ENCODE results near the gene LTB4R2.
A peak's percentile ranks its signal among the peaks of the same experiment; 100 is the strongest.

Gene LTB4R2

DNA sequence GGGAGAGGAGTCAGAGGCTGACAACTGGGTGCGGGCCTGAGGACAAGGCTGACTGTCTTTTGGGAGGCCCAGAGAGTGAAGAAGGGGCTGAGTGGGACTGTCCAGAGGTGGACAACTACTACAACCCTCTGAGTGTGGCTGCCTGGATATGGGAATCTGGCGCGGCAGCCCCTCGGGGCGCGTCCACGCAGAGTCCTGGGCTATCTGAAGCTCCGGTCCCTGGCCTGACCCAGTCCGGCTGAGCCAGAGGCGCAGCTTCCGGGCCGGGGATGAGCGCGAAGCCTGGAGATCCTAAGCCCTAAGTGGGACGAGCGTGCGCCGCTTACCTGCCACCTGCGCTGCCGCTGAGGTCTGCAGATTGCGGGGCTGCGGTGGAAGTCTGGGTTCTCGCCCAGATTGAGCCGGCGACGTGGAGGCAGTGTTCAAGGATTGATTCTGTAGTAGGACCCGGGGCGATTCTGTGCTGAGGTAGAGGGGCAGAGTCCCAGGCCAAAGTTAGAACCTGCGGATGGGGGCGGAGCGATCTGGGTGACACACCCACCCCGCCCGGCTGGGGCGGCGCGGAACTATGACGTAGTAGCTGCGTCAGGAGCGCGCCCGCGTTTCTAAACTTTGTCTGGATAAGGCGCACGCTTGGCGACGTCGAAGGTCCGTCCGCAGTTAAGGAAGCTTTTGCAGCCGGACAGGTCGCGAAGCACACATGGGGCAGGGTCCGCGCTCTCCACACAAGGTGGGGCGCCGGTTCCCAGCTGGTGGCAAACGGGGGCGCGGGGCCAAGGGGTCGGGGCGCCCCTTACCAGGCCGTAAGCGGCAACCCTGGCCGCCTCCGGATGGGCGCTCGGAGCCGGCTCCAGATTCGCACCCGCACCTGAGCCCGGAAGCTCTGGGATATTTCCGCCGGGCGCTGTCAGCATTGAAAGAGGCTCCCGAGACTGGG is 10.4 kb upstream of the LTB4R2 start, which contains the start of the genes DHRS1 and NOP9:
Gene DHRS1, minus strand, starts transcription at position 526 of the 937 bp plus-strand sequence. CDS start 674 bp downstream, outside the sequence.
Gene NOP9, plus strand, starts transcription at position 596 of the 937 bp plus-strand sequence. Its CDS starts 105 bp downstream, at position 701.
- DNase-seq = peak; percentile 70 to 94

DNA sequence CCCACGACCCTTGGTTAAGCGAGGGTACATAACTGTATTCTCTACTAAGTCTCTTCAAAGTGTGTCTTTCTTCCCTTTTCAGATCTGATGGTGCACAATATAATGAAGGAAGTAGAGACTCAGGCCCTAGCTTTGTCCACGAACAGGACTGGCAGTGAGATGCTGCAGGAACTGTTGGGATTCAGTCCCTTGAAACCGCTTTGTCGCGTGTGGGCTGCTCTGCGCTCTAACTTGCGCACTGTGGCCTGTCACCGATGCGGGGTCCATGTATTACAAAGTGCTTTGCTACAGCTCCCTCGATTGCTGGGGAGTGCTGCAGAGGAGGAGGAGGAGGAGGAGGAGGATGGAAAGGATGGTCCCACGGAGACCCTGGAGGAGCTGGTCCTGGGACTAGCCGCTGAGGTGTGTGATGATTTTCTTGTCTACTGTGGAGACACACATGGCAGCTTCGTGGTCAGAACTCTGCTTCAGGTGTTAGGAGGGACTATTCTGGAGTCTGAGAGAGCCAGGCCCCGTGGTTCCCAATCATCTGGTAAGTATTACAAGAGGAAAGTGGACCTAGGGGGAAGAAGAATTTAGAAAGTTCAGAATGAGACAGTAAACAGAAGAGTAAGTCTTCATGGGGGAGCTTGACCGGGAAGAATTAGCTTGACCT is 9.5 kb upstream of the LTB4R2 start:
- DNase-seq = no peak

DNA sequence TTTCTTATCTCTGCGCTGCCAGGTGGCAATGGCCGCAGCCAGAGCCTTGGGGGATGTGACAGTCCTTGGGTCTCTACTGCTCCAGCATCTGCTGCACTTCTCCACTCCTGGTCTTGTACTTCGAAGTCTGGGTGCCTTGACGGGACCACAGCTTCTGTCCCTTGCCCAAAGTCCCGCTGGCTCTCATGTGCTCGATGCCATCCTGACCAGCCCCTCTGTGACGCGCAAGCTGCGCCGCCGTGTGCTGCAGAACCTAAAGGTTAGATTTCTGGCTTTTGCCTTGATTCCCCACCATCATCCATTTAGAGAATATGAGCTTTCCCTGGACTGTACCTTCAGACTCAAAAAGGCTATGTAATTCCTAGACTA is 5.9 kb upstream of the LTB4R2 start:
- no peak for DNase-seq

DNA sequence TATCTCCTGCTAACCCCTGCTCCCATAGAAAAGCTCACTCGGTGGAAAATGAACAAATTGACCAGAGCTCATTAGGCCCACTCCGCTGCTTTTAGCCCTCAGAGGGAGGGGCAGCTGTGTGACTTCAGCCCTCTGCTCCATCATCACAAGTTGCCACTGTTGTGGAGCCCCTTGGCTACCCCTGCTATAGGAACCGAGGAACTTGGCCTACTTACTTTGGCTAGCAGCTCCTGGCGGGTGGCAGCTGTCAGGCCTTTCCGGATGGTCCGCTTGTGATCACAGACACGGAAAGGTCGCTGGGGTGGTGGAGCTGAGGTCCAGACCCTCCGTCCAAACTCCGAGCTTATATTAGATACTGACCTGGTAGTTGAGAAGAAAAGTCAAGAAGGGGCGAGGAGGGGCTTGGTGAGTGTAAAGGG is 2.8 kb upstream of the LTB4R2 start:
- no peak for DNase-seq

DNA sequence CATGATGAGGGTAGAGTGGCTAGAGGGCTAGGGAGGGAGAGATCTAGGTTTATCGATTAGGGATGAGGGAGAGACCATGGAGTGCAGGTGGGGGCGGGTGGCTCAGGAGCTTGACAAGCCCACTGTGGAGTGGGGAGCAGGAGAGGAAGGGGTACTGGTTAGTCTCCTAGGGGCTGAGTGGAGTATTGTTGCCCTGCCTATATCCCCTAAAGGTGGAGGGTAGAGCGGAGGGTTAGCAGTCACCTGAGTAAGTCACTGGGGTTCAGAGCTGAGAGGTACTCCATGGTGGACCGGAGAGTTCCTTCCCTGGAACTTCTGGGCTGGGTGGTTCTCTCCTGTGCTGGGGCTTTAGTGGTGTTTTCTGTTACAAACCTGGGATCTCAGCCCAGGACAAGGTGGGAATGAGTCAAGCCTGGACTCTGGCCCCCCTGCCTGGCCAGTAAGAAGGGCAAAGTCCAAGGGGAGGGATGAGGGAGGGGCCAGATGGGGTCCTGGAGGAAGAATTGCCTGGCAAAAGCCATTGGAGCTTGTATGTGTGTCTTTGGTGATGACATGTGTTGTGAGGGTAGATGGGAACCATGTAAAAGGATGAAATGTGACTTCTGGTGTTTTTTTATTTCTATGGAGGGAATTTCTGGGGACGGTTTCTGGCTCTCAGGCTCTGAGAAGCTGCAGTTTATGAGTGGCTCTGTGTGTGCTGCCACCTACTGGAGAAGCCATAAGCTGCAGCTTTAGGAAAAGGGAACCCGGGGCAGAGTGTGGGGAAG is 2.2 kb upstream of the LTB4R2 start, which contains the start of gene CIDEB:
Gene CIDEB, minus strand, starts transcription at position 403 of the 767 bp plus-strand sequence. Its CDS starts 119 bp downstream, at position 284.
- DNase-seq = peak; percentile 42 to 63

DNA sequence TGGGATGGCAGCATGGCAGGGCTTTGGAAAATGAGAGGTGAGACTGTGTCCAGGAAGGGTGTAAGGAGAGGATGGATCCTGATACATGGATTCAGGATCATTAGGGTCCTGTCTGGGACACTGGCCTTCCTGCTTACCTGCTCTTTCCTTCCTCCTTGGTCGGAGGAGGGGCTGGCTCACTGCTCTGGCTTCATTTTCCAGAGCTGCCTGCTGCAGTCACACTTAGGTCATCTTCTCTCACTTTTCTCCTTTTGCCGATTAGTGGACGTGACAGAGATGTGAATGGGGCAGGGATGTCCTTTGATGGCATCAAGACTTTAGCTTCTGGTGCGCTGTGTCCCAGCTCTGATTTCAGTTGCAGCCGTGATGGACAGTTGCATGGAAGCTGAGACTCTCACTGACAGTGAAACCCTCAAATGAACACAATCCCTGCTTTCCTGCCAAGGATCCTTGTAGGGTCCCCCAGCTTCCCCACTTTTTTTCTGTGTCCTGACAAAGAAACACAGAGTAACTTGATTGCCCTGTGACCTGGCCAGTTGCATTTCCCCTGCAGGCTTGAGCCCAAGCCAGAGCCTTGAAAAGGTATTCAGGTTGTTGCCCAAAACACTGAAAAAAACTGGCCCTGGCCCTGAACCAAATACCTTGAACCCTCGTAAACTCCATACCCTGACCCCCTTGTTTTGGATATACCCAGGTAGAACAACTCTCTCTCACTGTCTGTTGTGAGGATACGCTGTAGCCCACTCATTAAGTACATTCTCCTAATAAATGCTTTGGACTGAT is 1.4 kb upstream of the LTB4R2 start:
- DNase-seq = no peak

DNA sequence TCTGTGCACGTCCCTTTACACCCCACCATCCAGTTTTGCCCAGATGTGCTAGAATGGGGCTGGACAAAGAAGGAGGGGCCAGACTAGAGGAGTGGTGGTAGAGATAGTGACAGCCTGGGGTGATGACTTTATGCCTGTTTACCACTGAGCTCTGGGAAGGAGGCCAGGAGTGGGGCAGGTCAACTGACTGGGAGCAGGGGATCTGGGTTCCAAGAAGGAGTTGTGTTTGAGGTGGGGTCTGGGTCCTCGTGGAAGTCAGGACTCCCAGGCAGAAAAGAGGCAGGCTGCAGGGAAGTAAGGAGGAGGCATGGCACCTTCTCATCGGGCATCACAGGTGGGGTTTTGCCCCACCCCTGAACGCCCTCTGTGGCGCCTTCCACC is 315 bp downstream of the LTB4R2 start:
- DNase-seq = no peak

DNA sequence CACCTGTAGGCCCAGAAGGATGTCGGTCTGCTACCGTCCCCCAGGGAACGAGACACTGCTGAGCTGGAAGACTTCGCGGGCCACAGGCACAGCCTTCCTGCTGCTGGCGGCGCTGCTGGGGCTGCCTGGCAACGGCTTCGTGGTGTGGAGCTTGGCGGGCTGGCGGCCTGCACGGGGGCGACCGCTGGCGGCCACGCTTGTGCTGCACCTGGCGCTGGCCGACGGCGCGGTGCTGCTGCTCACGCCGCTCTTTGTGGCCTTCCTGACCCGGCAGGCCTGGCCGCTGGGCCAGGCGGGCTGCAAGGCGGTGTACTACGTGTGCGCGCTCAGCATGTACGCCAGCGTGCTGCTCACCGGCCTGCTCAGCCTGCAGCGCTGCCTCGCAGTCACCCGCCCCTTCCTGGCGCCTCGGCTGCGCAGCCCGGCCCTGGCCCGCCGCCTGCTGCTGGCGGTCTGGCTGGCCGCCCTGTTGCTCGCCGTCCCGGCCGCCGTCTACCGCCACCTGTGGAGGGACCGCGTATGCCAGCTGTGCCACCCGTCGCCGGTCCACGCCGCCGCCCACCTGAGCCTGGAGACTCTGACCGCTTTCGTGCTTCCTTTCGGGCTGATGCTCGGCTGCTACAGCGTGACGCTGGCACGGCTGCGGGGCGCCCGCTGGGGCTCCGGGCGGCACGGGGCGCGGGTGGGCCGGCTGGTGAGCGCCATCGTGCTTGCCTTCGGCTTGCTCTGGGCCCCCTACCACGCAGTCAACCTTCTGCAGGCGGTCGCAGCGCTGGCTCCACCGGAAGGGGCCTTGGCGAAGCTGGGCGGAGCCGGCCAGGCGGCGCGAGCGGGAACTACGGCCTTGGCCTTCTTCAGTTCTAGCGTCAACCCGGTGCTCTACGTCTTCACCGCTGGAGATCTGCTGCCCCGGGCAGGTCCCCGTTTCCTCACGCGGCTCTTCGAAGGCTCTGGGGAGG is 985 bp downstream of the LTB4R2 start, which contains the start of gene LTB4R:
Gene LTB4R, plus strand, starts transcription at position 857 of the 959 bp plus-strand sequence. CDS start 4,150 bp downstream, outside the sequence.
- DNase-seq = no peak

DNA sequence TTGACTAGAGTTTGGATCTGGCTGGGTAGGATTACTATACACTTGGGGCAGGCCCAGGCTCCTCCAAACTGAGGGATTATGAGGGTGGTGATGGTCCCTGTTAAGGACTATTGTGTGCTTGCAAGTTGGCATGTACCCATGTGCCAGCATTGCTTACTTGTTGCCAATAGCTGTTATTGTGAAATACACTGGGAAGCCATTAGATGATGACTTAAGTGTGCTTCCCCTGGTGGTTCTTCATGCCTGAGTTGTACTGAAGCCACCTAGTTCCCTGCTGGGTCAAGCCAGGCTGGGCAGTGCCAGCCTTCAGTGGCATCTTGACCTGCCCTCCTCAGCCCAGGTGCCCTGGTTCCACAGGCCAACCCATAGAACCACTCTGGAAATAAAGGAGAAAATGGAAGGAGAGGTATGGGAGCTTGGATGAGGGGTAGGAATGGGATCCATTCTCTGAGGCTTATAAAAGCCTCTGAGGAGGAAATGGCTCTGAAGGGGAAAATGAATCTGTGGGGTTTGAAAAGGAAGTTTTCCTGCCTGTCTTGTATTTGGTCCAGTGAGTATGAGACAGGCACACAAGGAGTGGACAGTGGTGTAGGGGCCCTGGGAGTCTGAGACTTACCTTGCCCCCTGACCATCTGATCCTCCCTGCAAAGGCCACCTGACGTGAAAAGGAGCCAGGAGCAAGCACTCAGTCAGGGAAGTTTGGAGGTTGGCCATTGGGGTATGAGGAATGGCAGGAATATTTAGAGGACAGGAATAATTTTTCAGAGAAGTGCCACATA is 2.1 kb downstream of the LTB4R2 start:
- DNase-seq = no peak

DNA sequence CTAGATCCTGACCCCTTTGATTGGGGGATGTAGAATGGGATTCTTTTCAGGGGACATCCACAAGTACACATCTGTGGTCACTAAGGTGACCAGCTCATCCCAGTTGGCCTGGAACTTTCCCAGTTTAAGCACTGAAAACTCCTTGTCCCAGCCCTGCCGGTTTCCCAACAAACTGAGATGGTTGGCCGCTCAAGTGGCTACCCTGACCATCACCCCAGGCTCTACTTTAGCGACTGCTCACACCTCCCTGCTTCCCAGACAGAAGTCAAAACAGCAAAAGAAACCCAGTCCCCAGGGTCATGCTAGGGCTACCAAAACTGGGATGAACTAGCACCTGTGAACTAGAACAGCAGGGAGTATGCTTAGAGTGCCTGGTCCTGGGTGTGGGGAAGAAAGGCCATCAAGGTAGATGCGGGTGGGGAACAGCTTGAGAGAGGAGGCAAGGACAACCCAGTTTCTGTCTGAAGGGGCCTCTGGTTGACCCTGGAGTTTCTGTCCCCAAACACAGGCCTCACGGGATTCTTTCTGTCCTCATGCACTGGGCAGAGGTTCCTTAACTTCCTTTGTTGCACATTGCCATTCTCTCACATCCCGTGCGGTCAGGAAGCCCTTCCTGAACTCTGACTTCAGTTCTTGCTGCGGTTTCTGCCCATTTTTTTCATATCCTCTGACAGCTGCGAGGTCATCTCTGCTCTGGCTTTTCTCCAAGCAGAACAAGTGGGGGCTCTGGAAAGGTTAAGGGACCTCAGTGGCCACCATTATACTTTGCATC is 3.0 kb downstream of the LTB4R2 start:
- no peak for DNase-seq

DNA sequence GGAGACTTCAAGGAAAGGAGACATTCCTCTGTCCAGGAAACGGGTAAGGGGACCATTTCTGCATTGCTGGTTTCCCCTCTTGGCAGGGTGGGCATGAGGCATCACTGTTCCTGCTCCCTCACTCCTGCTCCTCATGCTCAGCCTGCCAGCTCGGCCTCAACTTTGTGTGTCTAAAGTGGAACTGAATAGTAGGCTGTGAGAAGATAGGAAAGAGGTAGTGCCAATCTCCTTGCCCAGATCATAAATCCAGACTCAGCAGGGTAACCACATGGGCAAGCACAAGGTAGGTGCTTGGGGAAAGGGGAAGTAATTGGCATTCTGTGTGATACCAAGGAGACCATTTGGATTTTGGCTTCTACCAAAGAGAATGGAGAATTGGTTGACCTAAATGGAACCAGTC is 4.0 kb downstream of the LTB4R2 start:
- DNase-seq = no peak

DNA sequence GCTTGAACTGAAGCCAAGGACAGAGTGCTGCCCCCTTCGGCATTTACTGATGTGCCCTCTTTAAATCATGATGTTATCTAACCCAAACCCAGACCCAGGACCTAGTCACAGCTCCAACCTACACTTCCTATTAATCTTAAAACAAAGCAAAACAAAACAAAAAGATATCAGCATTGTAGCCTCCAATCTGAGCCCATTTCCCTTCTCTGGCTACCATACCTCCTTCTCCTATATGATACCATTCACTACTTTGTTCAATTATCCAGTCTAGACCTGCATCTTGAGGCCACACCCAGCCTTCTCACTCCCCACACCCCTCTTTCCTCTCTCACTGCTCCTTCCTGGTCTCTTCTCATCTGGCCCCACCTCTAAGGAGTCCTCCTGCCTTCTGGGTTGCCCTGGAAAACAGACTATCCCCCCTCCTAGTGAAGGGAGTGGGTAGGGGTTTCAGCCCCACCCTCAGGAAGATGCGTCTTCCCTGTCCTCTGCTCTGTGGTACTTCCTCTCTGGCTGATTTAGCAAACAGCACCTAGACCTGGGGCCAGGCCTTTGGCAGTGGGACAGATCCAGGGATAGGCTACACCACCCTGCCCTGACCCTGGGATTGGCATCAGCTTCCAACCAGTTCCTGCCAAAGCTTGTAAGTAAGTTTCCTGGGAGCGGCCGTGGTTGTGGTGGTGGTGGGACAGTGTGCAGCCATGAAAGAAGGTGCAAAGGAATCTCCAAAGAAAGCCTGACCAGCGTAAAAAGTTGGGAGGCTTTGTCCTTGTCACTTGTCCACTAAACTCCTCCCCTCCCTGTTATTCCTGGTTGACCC is 4.6 kb downstream of the LTB4R2 start:
- no peak for DNase-seq

DNA sequence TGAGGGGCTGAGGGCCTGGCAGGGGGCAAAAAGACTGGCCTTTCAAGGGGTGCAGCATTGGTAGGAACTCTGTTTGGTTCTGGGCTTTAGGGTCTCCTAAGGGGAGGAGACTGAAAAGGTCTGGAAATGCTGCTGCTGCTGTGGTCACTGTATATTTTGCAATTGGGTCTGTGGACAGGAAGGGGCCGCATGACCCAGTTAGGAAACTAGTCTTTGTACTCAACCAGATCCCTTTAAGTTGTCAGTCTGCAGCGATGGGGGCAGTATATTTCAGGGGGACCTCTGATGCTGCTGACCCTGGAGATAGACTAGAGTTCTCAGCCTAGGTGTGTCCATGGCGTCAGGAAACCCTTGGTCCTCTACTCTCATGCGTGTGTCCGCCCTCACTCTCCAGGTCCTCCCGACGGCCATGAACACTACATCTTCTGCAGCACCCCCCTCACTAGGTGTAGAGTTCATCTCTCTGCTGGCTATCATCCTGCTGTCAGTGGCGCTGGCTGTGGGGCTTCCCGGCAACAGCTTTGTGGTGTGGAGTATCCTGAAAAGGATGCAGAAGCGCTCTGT is 5.4 kb downstream of the LTB4R2 start:
- no peak for DNase-seq

DNA sequence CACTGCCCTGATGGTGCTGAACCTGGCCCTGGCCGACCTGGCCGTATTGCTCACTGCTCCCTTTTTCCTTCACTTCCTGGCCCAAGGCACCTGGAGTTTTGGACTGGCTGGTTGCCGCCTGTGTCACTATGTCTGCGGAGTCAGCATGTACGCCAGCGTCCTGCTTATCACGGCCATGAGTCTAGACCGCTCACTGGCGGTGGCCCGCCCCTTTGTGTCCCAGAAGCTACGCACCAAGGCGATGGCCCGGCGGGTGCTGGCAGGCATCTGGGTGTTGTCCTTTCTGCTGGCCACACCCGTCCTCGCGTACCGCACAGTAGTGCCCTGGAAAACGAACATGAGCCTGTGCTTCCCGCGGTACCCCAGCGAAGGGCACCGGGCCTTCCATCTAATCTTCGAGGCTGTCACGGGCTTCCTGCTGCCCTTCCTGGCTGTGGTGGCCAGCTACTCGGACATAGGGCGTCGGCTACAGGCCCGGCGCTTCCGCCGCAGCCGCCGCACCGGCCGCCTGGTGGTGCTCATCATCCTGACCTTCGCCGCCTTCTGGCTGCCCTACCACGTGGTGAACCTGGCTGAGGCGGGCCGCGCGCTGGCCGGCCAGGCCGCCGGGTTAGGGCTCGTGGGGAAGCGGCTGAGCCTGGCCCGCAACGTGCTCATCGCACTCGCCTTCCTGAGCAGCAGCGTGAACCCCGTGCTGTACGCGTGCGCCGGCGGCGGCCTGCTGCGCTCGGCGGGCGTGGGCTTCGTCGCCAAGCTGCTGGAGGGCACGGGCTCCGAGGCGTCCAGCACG is 6.1 kb downstream of the LTB4R2 start:
- no peak for DNase-seq

DNA sequence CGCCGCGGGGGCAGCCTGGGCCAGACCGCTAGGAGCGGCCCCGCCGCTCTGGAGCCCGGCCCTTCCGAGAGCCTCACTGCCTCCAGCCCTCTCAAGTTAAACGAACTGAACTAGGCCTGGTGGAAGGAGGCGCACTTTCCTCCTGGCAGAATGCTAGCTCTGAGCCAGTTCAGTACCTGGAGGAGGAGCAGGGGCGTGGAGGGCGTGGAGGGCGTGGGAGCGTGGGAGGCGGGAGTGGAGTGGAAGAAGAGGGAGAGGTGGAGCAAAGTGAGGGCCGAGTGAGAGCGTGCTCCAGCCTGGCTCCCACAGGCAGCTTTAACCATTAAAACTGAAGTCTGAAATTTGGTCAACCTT is 6.6 kb downstream of the LTB4R2 start:
- no peak for DNase-seq

DNA sequence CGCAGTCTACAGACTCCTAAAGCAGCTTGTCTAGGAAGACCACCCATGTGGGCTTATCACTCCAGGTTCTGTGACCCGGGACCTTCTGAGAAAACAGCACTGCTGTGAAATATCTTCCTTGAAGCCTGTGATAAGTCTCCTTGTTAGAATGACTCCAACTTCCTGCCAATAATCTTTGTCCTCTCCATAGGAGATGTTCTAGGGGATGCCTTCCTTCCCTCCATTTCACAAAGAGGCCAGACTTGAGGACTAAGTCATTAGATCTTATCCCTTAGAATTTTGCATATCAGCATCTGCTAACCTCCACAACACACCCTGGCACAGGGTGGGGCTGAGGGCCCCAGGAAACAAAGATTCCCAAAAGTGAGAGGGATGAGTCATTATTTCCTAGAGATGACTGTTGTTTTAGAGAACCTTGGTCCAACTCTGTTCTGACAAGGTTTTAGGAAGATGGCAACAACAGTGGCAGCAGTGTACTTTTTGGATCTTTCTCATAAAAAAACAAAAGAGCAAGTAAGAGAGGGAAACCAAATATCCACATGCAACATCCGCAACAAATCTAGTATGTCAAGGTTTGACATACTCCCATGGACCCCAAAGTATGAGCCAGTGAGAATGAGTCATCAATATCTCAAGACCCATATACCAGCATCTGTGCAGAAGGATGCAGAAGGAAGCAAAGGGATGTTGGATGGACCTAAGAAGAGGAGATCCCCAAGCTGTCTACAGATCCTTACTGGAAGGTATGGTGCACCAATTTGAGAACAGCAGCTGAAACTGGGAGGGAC is 7.4 kb downstream of the LTB4R2 start:
- DNase-seq = no peak
